GM18507 (cell line): ENCODE results near the gene FSCN2.
A peak's percentile ranks its signal among the peaks of the same experiment; 100 is the strongest.

Source experiments
- DNase-seq: peaks from one replicate; pipeline ENCODE4 v3.0.0; 2011; ENCODE audit warnings: low read depth; ENCODE audit not compliant: insufficient read length; ENCODE audit errors: extremely low spot score
- FAIRE-seq: peaks from 2 replicates; lab custom pipeline; 2011; peaks lifted over from hg19 to GRCh38; lab: Jason Lieb, UNC

Gene FSCN2

GRCh38 chr17:81549826-81550225 lies 21.6 kb downstream of the FSCN2 start:
- FAIRE-seq, result no peak
- no peak for DNase-seq

GRCh38 chr17:81550285-81550684 lies 22.1 kb downstream of the FSCN2 start:
- no peak for DNase-seq
- no peak for FAIRE-seq

- FAIRE-seq (no peak), DNase-seq (no peak)
These were observed 22.8 kb downstream of the FSCN2 start for GRCh38 chr17:81550830-81551457.

- no peak for FAIRE-seq
- no peak for DNase-seq
These were observed 23.5 kb downstream of the FSCN2 start for GRCh38 chr17:81551458-81552243.

- DNase-seq, result peak; percentile 94
- FAIRE-seq, result peak; percentile 39
These were observed 24.3 kb downstream of the FSCN2 start, which contains the start of gene FAAP100 for GRCh38 chr17:81552244-81553017. Gene FAAP100 (minus strand): TSS chr17:81552353. CDS start chr17:81552330, 23 bp downstream.

- DNase-seq, result peak; percentile 72
- peak; percentile 87 for FAIRE-seq
These were observed 24.9 kb downstream of the FSCN2 start for GRCh38 chr17:81553018-81553615.

- FAIRE-seq, result no peak
- no peak for DNase-seq
These were observed 25.5 kb downstream of the FSCN2 start for GRCh38 chr17:81553616-81554181.

GRCh38 chr17:81556175-81556691 lies 28.1 kb downstream of the FSCN2 start:
- no peak for DNase-seq

GRCh38 chr17:81556863-81557262 lies 28.7 kb downstream of the FSCN2 start:
- FAIRE-seq, result no peak

More at GRCh38 chr17:81556175-81556691, 28.1 kb downstream of the FSCN2 start:
- no peak for FAIRE-seq

GRCh38 chr17:81557276-81558114 lies 29.3 kb downstream of the FSCN2 start:
- no peak for FAIRE-seq
- DNase-seq, result no peak

More at GRCh38 chr17:81556863-81557262, 28.7 kb downstream of the FSCN2 start:
- no peak for DNase-seq

- DNase-seq (no peak), FAIRE-seq (no peak)
These were observed 29.9 kb downstream of the FSCN2 start for GRCh38 chr17:81558115-81558468.

- no peak for FAIRE-seq
- no peak for DNase-seq
These were observed 31.0 kb downstream of the FSCN2 start for GRCh38 chr17:81558941-81559806.

- no peak for DNase-seq
- FAIRE-seq, result no peak
These were observed 33.3 kb downstream of the FSCN2 start for GRCh38 chr17:81561494-81561885.

- FAIRE-seq (no peak), DNase-seq (no peak)
These were observed 35.8 kb downstream of the FSCN2 start for GRCh38 chr17:81563861-81564586.

- no peak for DNase-seq
These were observed 36.6 kb downstream of the FSCN2 start for GRCh38 chr17:81564778-81565177.

GRCh38 chr17:81565231-81565630 lies 37.1 kb downstream of the FSCN2 start:
- no peak for FAIRE-seq
- no peak for DNase-seq

More at GRCh38 chr17:81564778-81565177, 36.6 kb downstream of the FSCN2 start:
- FAIRE-seq, result no peak
